ENCODE data around the gene KHDC3L.

GRCh38 chr6:73388800-73389512, 26.5 kb downstream of the KHDC3L start:
- TF ChIP-seq CTCF (conservative IDR thresholded peaks at IDR 0.05) (peak; percentile 77), EZH2 (IDR thresholded peaks at IDR 0.05; ENCODE audit: low read depth) (no peak)
